KOPT-K1 (cell line): Measurements from ENCODE around the gene KLF4.

Source experiments
- H3K27ac ChIP-seq: fragments of 200-600 bp; sonication (generic); 2 replicates; pipeline ENCODE4 v1.5.1; 2016; ENCODE audit warnings: antibody characterized with exemption, mild to moderate bottlenecking, low read depth, low read length; ENCODE audit not compliant: poor library complexity, severe bottlenecking
- H3K36me3 ChIP-seq: fragments of 200-600 bp; sonication (generic); 2 replicates; pipeline ENCODE4 v1.5.1; 2017; ENCODE audit warnings: antibody characterized with exemption, mild to moderate bottlenecking, low read length, moderate library complexity; ENCODE audit not compliant: insufficient read depth
- H3K9me3 ChIP-seq: fragments of 200-600 bp; sonication (generic); 2 replicates; pipeline ENCODE4 v1.5.1; 2017; ENCODE audit warnings: antibody characterized with exemption, low read length, mild to moderate bottlenecking; ENCODE audit not compliant: insufficient read depth, poor library complexity, severe bottlenecking

Gene KLF4

GRCh38 chr9:107443786-107444185 lies 45.8 kb downstream of the KLF4 start:
- H3K27ac ChIP-seq, result no peak overlapping the region
- no peaks in the 10 kb centered on the region for H3K36me3 ChIP-seq

GRCh38 chr9:107439991-107440456 lies 49.5 kb downstream of the KLF4 start:
- Histone ChIP-seq H3K9me3 (no peaks in the 10 kb centered on the region), H3K27ac (no peak overlapping the region), H3K36me3 (no peaks in the 10 kb centered on the region)

More at GRCh38 chr9:107443786-107444185, 45.8 kb downstream of the KLF4 start:
- H3K9me3 ChIP-seq, result no peaks in the 10 kb centered on the region

DNA sequence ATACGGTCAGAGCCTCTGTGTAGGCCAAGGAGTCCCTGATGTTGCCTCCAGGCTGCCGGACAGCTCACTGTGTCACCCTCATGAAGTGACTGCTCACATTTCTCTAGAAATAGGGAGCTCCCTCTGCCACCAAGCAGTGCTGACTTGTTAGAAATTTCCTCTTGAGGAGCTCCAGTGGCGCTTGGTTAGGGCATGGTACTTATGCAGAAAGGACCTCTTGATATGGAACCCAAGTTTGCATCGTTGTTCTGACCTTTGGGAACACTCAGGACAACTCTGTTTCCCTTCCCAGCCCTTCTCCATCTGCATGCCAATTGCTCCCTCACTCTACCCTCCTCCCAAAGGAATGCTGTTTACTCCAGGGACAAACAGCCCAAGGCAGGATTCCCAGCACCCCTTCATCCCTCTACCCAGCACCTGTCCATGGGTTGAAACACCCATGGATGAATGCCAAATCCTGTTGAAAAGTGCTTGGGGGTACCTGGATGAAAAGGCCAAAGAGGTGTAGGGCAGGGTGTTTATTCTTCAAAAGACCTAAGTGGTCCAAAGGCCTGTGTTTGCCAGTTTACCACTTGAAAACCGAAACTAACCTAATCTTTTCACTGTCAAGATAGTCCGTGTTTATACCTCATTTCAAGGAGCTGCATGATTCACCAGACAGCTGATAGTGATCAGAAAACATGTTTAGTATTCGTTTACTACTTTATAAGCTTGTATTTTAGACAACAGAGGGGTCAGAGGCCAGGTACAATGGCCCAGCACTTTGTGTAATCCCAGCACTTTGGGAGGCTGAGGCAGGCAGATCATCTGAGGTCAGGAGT lies 51.1 kb downstream of the KLF4 start:
- Histone ChIP-seq H3K36me3 (no peaks in the 10 kb centered on the region), H3K9me3 (no peaks in the 10 kb centered on the region), H3K27ac (no peak overlapping the region)

DNA sequence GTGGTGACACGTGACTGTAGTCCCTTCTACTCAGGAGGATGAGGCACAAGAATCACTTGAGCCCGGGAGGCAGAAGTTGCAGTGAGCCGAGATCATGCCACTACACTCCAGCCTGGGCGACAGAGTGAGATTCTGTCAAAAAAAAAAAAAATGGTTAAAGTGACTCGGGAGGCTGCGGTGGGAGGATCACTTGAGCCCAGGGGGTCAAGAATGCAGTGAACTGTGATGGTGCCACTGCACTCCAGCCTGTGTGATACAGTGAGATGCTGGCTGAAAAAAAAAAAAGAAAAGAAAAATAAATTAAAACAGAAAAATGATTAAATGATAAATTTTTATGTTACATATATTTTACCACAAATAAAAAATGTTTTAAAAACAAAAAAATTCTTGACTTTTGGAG lies 51.9 kb downstream of the KLF4 start:
- H3K36me3 ChIP-seq, result no peaks in the 10 kb centered on the region
- H3K27ac ChIP-seq, result no peak overlapping the region
- no peaks in the 10 kb centered on the region for H3K9me3 ChIP-seq

GRCh38 chr9:107435415-107435814 lies 54.2 kb downstream of the KLF4 start:
- H3K36me3 ChIP-seq, result no peaks in the 10 kb centered on the region
- no peak overlapping the region for H3K27ac ChIP-seq
- H3K9me3 ChIP-seq, result no peaks in the 10 kb centered on the region
